MM.1S (cell line): ENCODE measurements around the gene MNT.

Source experiments
- DNase-seq: peaks from one replicate; pipeline ENCODE4 v3.0.0-alpha.2; 2015
- H2AFZ ChIP-seq: fragments of 300-600 bp; sonication (generic); 2 replicates; pipeline ENCODE4 v1.6.0; 2016; ENCODE audit warnings: antibody characterized with exemption, low read length
- H3F3A ChIP-seq: fragments of 300-600 bp; sonication (generic); 2 replicates; pipeline ENCODE4 v1.6.1; 2016; ENCODE audit warnings: mild to moderate bottlenecking, antibody characterized with exemption, low read length, moderate library complexity, mixed read lengths; ENCODE audit not compliant: insufficient read depth
- H3K27ac ChIP-seq: fragments of 300-600 bp; sonication (generic); 2 replicates; pipeline ENCODE4 v1.5.1; 2016; ENCODE audit warnings: mild to moderate bottlenecking, low read length
- H3K27me3 ChIP-seq: fragments of 300-600 bp; sonication (generic); replicated peaks from 2 replicates; pipeline ENCODE4 v1.6.0; 2016; ENCODE audit warnings: low read length; ENCODE audit not compliant: insufficient read depth
- H3K36me3 ChIP-seq: fragments of 300-600 bp; sonication (generic); replicated peaks from 2 replicates; pipeline ENCODE4 v1.6.1; 2016; ENCODE audit warnings: mild to moderate bottlenecking, low read length, mixed read lengths; ENCODE audit not compliant: insufficient read depth
- H3K4me1 ChIP-seq: fragments of 300-600 bp; sonication (generic); 2 replicates; pipeline ENCODE4 v1.6.1; 2016; ENCODE audit warnings: low read length, mixed read lengths
- H3K4me2 ChIP-seq: fragments of 300-600 bp; sonication (generic); 2 replicates; pipeline ENCODE4 v1.6.0; 2016; ENCODE audit warnings: low read depth, low read length
- H3K4me3 ChIP-seq: fragments of 300-600 bp; sonication (generic); 2 replicates; pipeline ENCODE4 v1.5.1; 2016; ENCODE audit warnings: low read length, mixed read lengths
- H3K79me2 ChIP-seq: fragments of 300-600 bp; sonication (generic); 2 replicates; pipeline ENCODE4 v1.6.1; 2016; ENCODE audit warnings: mixed run types, low read length, mixed read lengths
- H3K9ac ChIP-seq: fragments of 300-600 bp; sonication (generic); 2 replicates; pipeline ENCODE4 v1.6.1; 2016; ENCODE audit warnings: low read length, mixed read lengths
- H3K9me2 ChIP-seq: fragments of 300-600 bp; sonication (generic); replicated peaks from 2 replicates; pipeline ENCODE4 v1.6.1; 2016; ENCODE audit warnings: mild to moderate bottlenecking, low read length, mixed read lengths; ENCODE audit not compliant: insufficient read depth
- H3K9me3 ChIP-seq: fragments of 300-600 bp; sonication (generic); replicated peaks from 2 replicates; pipeline ENCODE4 v1.6.1; 2016; ENCODE audit warnings: mild to moderate bottlenecking, low read length, mixed read lengths; ENCODE audit not compliant: insufficient read depth
- H4K20me1 ChIP-seq: fragments of 300-600 bp; sonication (generic); 2 replicates; pipeline ENCODE4 v1.6.1; 2016; ENCODE audit warnings: mild to moderate bottlenecking, low read length, moderate library complexity, mixed read lengths; ENCODE audit not compliant: insufficient read depth
- EZH2 ChIP-seq: fragments of 300-600 bp; sonication (generic); optimal IDR thresholded peaks from 2 replicates; pipeline ENCODE3; 2017; ENCODE audit warnings: low read depth, mild to moderate bottlenecking, antibody characterized with exemption, low read length, mixed read lengths
- EZH2phosphoT487 ChIP-seq: fragments of 300-600 bp; sonication (generic); IDR thresholded peaks from 2 replicates; pipeline ENCODE4 v1.6.1; 2018; ENCODE audit warnings: antibody characterized with exemption, low read length
- TF ChIP-seq, protein P1 (sequence below): fragments of 300-600 bp; sonication (generic); IDR thresholded peaks from 2 replicates; pipeline ENCODE4 v1.5.1; 2016; ENCODE audit warnings: antibody characterized with exemption, low read length, mixed read lengths

The MNT gene

DNA sequence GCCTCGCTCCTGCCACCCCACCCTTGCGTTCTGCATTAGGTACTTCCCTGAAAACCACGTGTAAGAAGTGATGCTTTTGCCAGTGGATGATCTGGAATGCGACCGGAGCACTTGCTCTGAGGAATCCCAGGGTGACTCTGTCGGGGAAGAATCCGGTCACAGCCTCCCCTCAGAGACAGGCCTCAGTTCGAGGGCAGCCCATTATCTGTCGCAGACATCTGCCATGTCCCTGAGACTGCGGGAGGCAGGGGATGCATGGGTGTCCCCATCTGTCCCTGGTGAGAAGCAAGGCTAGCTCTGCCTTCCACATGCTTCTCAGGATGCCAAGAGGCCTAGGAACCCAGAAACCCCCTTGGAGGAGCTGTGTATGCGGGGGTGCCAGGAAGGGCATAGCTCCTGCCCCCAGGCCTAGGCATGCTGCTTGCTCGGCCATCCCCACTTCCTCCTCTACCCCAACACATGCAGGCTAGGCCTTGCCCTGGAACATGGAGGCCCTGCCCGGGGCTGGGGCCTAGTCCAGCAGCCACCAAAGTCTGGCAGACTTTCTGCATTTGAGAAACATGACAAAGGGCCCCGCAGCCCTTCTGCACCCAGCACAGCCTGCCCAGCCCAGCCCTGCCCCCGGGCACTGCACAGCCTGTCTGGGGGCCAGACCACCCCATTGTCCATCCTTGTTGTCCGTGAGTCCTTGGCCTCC lies 20.5 kb downstream of the MNT start:
- Histone ChIP-seq H3K4me1 (no peaks in the 10 kb centered on the region), H3K36me3 (no peaks in the 10 kb centered on the region), H3K27me3 (no peaks in the 10 kb centered on the region), H3K9me2 (no peaks in the 10 kb centered on the region), H3F3A (0 out of 2 replicates have a peak, but pooled peaks cover 9% of the 10 kb centered on the region), H3K9ac (no peak overlapping the region), H3K4me3 (no peak overlapping the region), H2AFZ (no peak overlapping the region), H3K4me2 (no peak overlapping the region), H3K9me3 (no peaks in the 10 kb centered on the region), H4K20me1 (no peaks in the 10 kb centered on the region), H3K27ac (no peak overlapping the region), H3K79me2 (no peaks in the 10 kb centered on the region)
- TF ChIP-seq, protein P1, sequence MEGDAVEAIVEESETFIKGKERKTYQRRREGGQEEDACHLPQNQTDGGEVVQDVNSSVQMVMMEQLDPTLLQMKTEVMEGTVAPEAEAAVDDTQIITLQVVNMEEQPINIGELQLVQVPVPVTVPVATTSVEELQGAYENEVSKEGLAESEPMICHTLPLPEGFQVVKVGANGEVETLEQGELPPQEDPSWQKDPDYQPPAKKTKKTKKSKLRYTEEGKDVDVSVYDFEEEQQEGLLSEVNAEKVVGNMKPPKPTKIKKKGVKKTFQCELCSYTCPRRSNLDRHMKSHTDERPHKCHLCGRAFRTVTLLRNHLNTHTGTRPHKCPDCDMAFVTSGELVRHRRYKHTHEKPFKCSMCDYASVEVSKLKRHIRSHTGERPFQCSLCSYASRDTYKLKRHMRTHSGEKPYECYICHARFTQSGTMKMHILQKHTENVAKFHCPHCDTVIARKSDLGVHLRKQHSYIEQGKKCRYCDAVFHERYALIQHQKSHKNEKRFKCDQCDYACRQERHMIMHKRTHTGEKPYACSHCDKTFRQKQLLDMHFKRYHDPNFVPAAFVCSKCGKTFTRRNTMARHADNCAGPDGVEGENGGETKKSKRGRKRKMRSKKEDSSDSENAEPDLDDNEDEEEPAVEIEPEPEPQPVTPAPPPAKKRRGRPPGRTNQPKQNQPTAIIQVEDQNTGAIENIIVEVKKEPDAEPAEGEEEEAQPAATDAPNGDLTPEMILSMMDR, result no peak
- TF ChIP-seq EZH2phosphoT487 (no peak), EZH2 (no peak)
- DNase-seq, result no peak

DNA sequence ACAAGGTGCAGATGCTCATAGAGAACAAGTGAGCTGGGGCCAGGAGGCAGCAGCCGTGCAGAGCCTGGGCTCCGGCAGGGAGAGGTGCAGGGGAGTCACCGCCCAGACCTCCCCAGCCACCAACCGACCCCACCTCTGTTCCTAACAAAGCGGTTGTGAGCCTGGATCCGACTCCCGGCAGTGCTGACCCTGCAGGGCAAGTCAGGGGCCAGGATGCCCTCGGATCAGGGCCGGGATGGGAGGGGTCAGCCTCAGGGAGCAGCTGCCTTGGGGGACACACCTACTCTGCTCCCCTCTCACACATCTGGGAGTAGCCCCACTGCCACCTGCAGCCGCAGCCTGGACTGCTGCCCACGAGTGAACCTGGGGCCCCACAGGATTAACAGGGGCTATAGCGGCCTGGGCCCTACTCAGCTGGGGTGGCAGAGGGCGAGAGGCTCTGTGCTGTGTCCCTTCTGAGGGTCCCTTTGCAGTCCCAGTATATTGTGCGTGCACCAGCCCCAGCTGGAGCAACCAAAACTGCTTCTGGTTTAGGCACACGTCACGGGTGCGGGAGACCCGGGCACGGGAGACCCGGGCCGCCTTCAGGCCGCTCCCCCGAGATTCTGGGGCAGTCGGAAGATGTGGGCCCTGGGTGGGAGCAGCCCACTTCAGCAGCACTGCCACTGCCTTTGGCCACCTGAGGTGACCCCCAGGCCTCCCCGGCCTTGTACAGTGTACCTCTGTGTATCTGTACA lies 21.2 kb downstream of the MNT start:
- Histone ChIP-seq H3K27ac (no peak overlapping the region), H3K9me3 (no peaks in the 10 kb centered on the region), H3F3A (0 out of 2 replicates have a peak, but pooled peaks cover 9% of the 10 kb centered on the region), H3K9me2 (no peaks in the 10 kb centered on the region), H3K9ac (no peak overlapping the region), H4K20me1 (no peaks in the 10 kb centered on the region), H3K27me3 (no peaks in the 10 kb centered on the region), H3K4me3 (no peak overlapping the region), H3K36me3 (no peaks in the 10 kb centered on the region), H2AFZ (no peak overlapping the region), H3K4me2 (no peak overlapping the region), H3K79me2 (no peaks in the 10 kb centered on the region), H3K4me1 (no peaks in the 10 kb centered on the region)
- TF ChIP-seq EZH2phosphoT487 (no peak), EZH2 (no peak)
- TF ChIP-seq, protein P1, result no peak
- no peak for DNase-seq

DNA sequence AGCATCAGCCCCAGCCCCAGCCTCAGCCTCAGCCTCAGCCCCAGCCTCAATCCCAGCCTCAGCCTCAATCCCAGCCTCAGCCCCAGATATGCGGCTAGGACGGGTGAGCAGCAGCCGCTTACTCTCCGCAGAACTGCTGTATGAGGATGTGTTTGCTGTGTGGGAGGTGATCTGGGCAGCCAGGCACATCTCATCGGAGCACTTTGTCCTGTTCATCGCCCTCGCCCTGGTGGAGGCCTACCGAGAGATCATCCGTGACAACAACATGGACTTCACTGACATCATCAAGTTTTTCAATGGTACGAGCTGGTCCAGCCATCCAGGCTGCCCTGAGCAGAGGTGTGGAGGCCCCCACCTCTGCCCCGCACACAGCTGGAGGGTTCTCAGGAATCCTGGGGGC lies 22.0 kb downstream of the MNT start:
- Histone ChIP-seq H3K79me2 (no peaks in the 10 kb centered on the region), H3F3A (0 out of 2 replicates have a peak, but pooled peaks cover 7% of the 10 kb centered on the region), H3K36me3 (no peaks in the 10 kb centered on the region), H3K27ac (no peak overlapping the region), H3K27me3 (no peaks in the 10 kb centered on the region), H3K9me2 (no peaks in the 10 kb centered on the region), H3K9ac (no peak overlapping the region), H2AFZ (no peak overlapping the region), H3K4me3 (no peak overlapping the region), H3K4me1 (no peaks in the 10 kb centered on the region), H4K20me1 (no peaks in the 10 kb centered on the region), H3K4me2 (no peak overlapping the region), H3K9me3 (no peaks in the 10 kb centered on the region)
- TF ChIP-seq EZH2phosphoT487 (no peak), EZH2 (no peak)
- TF ChIP-seq, protein P1, result no peak
- DNase-seq, result no peak
